Type B pancreatic cell (in vitro differentiated cells): Measurements from ENCODE around the gene RHEBL1. TPM values are rescaled to one million over a fixed set of nuclear protein-coding genes. Genes with fewer than 3 reads are reported as not detected.

Experiments used
- DNase-seq: peaks from one replicate; pipeline ENCODE4 v3.0.0; 2021; ENCODE audit warnings: mixed read lengths; ENCODE audit not compliant: unreplicated experiment; ENCODE audit errors: extremely low spot score
- H3K27ac Mint-ChIP-seq: 2 replicates; pipeline ENCODE4 v1.8.0; 2021; ENCODE audit warnings: mild to moderate bottlenecking, mixed read lengths
- H3K27me3 Mint-ChIP-seq: 2 replicates; pipeline ENCODE4 v1.8.0; 2021; ENCODE audit warnings: mixed read lengths
- H3K36me3 Mint-ChIP-seq: 2 replicates; pipeline ENCODE4 v1.8.0; 2021; ENCODE audit warnings: mixed read lengths
- H3K4me1 Mint-ChIP-seq: one replicate; pipeline ENCODE4 v1.8.0; 2021; ENCODE audit warnings: mixed read lengths; ENCODE audit not compliant: unreplicated experiment
- H3K4me3 Mint-ChIP-seq: 2 replicates; pipeline ENCODE4 v1.8.0; 2021; ENCODE audit warnings: mild to moderate bottlenecking, mixed read lengths
- H3K9me3 Mint-ChIP-seq: 2 replicates; pipeline ENCODE4 v1.8.0; 2021; ENCODE audit warnings: mixed read lengths
- CTCF ChIP-seq: fragments of 200-600 bp; sonication (generic); conservative IDR thresholded peaks from 2 replicates; pipeline ENCODE4 v1.5.0; 2021; ENCODE audit warnings: antibody characterized with exemption, mild to moderate bottlenecking
- long read RNA-seq: library from polyadenylated mRNA; unstranded; transcript quantifications from one replicate; pipeline ENCODE4 v2.0.0, GENCODE V29; 2020
- total RNA-seq: library from RNA; stranded (reverse); gene quantifications from 2 replicates; pipeline ENCODE4 v1.2.1, GENCODE V29; 2021; ENCODE audit warnings: low replicate concordance

Gene RHEBL1
- total RNA-seq: 0.88 and 1.8 TPM in 2 replicates
- long read RNA-seq, partial matches to known transcripts: 0 of 1 reads
- long read RNA-seq, other reads (novel, unspliced or antisense): 0 of 1 reads

- peak; percentile 98 for DNase-seq
- no peak for TF ChIP-seq CTCF
- H3K4me3 Mint-ChIP-seq: peak within 1 kb of the TSS; percentile 94
- H3K9me3 Mint-ChIP-seq: no peaks in the 10 kb centered on the region
- peaks cover 15% of the 10 kb centered on the region for H3K4me1 Mint-ChIP-seq
- H3K36me3 Mint-ChIP-seq: no peaks in the 10 kb centered on the region
- peak within 1 kb of the TSS; percentile 79 for H3K27ac Mint-ChIP-seq
- H3K27me3 Mint-ChIP-seq: peaks cover 4% of the 10 kb centered on the region
Measured at GRCh38 chr12:49069507-49070346, at the start of gene RHEBL1. Gene RHEBL1, minus strand, starts transcription at chr12:49069979. Its CDS starts 194 bp downstream, at chr12:49069785.

- H3K4me1 Mint-ChIP-seq: peaks cover 28% of the 10 kb centered on the region
- DNase-seq: no peak
Measured at GRCh38 chr12:49111206-49111605, 41.4 kb upstream of the RHEBL1 start.

GRCh38 chr12:49110464-49111155, 40.8 kb upstream of the RHEBL1 start, which contains the start of gene LMBR1L:
Gene LMBR1L, minus strand, starts transcription at chr12:49110847. Its CDS starts 292 bp downstream, at chr12:49110555.
- Mint-ChIP-seq H3K4me1 (peaks cover 28% of the 10 kb centered on the region), H3K9me3 (no peaks in the 10 kb centered on the region), H3K36me3 (no peaks in the 10 kb centered on the region), H3K27me3 (no peaks in the 10 kb centered on the region), H3K27ac (peak within 1 kb of the TSS; percentile 98), H3K4me3 (peak within 1 kb of the TSS; percentile 99)
- peak; percentile 75 for TF ChIP-seq CTCF
- DNase-seq: peak; percentile 94

More at GRCh38 chr12:49111206-49111605, 41.4 kb upstream of the RHEBL1 start:
- no peaks in the 10 kb centered on the region for H3K9me3 Mint-ChIP-seq
- H3K27me3 Mint-ChIP-seq: no peaks in the 10 kb centered on the region
- TF ChIP-seq CTCF: no peak
- peak overlapping the region; percentile 99 for H3K4me3 Mint-ChIP-seq
- H3K27ac Mint-ChIP-seq: peak overlapping the region; percentile 98
- H3K36me3 Mint-ChIP-seq: no peaks in the 10 kb centered on the region

GRCh38 chr12:49109641-49110463, 40.1 kb upstream of the RHEBL1 start:
- Mint-ChIP-seq H3K9me3 (no peaks in the 10 kb centered on the region), H3K27me3 (no peaks in the 10 kb centered on the region), H3K36me3 (no peaks in the 10 kb centered on the region), H3K4me1 (peaks cover 28% of the 10 kb centered on the region), H3K4me3 (peak overlapping the region; percentile 99), H3K27ac (peak overlapping the region; percentile 98)
- DNase-seq: no peak
- TF ChIP-seq CTCF: no peak

GRCh38 chr12:49108958-49109404, 39.2 kb upstream of the RHEBL1 start:
- Mint-ChIP-seq H3K36me3 (peaks cover 5% of the 10 kb centered on the region), H3K4me3 (peak overlapping the region; percentile 99), H3K27ac (peak overlapping the region; percentile 98), H3K27me3 (no peaks in the 10 kb centered on the region), H3K4me1 (peaks cover 28% of the 10 kb centered on the region), H3K9me3 (no peaks in the 10 kb centered on the region)
- no peak for DNase-seq
- no peak for TF ChIP-seq CTCF
